ENCODE data around the gene OR8B12.

Gene OR8B12

GRCh38 chr11:124543145-124543544 lies 309 bp downstream of the OR8B12 start:
- no peak overlapping the region for H3K4me2 ChIP-seq (ENCODE audit: low read length)

GRCh38 chr11:124541204-124541603 lies 2.2 kb downstream of the OR8B12 start:
- Histone ChIP-seq H3K4me1 (ENCODE audit: insufficient read depth, low read length, severe bottlenecking) (no peaks in the 10 kb centered on the region), H3K9me2 (ENCODE audit: low read depth, low read length) (no peaks in the 10 kb centered on the region), H4K20me1 (ENCODE audit: insufficient read depth, low read length) (no peaks in the 10 kb centered on the region), H2AFZ (ENCODE audit: low read length) (no peak overlapping the region), H3F3A (ENCODE audit: insufficient read depth, low read length) (no peaks in the 10 kb centered on the region), H3K27ac (ENCODE audit: low read depth, low read length, poor library complexity, severe bottlenecking) (no peak overlapping the region), H3K9me3 (ENCODE audit: low read length) (no peaks in the 10 kb centered on the region), H3K27me3 (ENCODE audit: insufficient read depth, low read length) (no peaks in the 10 kb centered on the region), H3K4me2 (ENCODE audit: low read length) (no peak overlapping the region), H3K9ac (ENCODE audit: low read length) (no peak overlapping the region), H3K79me2 (ENCODE audit: insufficient read depth, low read length) (no peaks in the 10 kb centered on the region), H3K4me3 (ENCODE audit: low read depth, low read length, poor library complexity, severe bottlenecking) (no peak overlapping the region), H3K36me3 (ENCODE audit: insufficient read depth, low read length) (no peaks in the 10 kb centered on the region)
- TF ChIP-seq EZH2 (IDR thresholded peaks at IDR 0.05; ENCODE audit: borderline replicate concordance, low read length), result no peak
- TF ChIP-seq, protein P1, sequence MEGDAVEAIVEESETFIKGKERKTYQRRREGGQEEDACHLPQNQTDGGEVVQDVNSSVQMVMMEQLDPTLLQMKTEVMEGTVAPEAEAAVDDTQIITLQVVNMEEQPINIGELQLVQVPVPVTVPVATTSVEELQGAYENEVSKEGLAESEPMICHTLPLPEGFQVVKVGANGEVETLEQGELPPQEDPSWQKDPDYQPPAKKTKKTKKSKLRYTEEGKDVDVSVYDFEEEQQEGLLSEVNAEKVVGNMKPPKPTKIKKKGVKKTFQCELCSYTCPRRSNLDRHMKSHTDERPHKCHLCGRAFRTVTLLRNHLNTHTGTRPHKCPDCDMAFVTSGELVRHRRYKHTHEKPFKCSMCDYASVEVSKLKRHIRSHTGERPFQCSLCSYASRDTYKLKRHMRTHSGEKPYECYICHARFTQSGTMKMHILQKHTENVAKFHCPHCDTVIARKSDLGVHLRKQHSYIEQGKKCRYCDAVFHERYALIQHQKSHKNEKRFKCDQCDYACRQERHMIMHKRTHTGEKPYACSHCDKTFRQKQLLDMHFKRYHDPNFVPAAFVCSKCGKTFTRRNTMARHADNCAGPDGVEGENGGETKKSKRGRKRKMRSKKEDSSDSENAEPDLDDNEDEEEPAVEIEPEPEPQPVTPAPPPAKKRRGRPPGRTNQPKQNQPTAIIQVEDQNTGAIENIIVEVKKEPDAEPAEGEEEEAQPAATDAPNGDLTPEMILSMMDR (IDR thresholded peaks at IDR 0.05; ENCODE audit: low read length), result no peak

More at GRCh38 chr11:124543145-124543544, 309 bp downstream of the OR8B12 start:
- H3K27ac ChIP-seq (ENCODE audit: low read depth, low read length, poor library complexity, severe bottlenecking), result no peak overlapping the region
- no peaks in the 10 kb centered on the region for H3K27me3 ChIP-seq (ENCODE audit: insufficient read depth, low read length)
- no peaks in the 10 kb centered on the region for H4K20me1 ChIP-seq (ENCODE audit: insufficient read depth, low read length)
- H3K9ac ChIP-seq (ENCODE audit: low read length), result no peak overlapping the region
- no peak overlapping the region for H3K4me3 ChIP-seq (ENCODE audit: low read depth, low read length, poor library complexity, severe bottlenecking)
- no peaks in the 10 kb centered on the region for H3K4me1 ChIP-seq (ENCODE audit: insufficient read depth, low read length, severe bottlenecking)
- H2AFZ ChIP-seq (ENCODE audit: low read length), result no peak overlapping the region
- H3F3A ChIP-seq (ENCODE audit: insufficient read depth, low read length), result no peaks in the 10 kb centered on the region
- H3K36me3 ChIP-seq (ENCODE audit: insufficient read depth, low read length), result no peaks in the 10 kb centered on the region
- H3K9me2 ChIP-seq (ENCODE audit: low read depth, low read length), result no peaks in the 10 kb centered on the region
- no peak for TF ChIP-seq EZH2 (IDR thresholded peaks at IDR 0.05; ENCODE audit: borderline replicate concordance, low read length)
- TF ChIP-seq, protein P1 (IDR thresholded peaks at IDR 0.05; ENCODE audit: low read length), result no peak
- H3K9me3 ChIP-seq (ENCODE audit: low read length), result no peaks in the 10 kb centered on the region
- H3K79me2 ChIP-seq (ENCODE audit: insufficient read depth, low read length), result no peaks in the 10 kb centered on the region

- Histone ChIP-seq H3K9ac (ENCODE audit: low read length) (no peak overlapping the region), H3K36me3 (ENCODE audit: insufficient read depth, low read length) (no peaks in the 10 kb centered on the region), H3K27ac (ENCODE audit: low read depth, low read length, poor library complexity, severe bottlenecking) (no peak overlapping the region), H3K4me1 (ENCODE audit: insufficient read depth, low read length, severe bottlenecking) (no peaks in the 10 kb centered on the region), H3F3A (ENCODE audit: insufficient read depth, low read length) (no peaks in the 10 kb centered on the region), H3K9me2 (ENCODE audit: low read depth, low read length) (no peaks in the 10 kb centered on the region), H3K4me2 (ENCODE audit: low read length) (no peak overlapping the region), H3K27me3 (ENCODE audit: insufficient read depth, low read length) (no peaks in the 10 kb centered on the region), H3K79me2 (ENCODE audit: insufficient read depth, low read length) (no peaks in the 10 kb centered on the region), H3K9me3 (ENCODE audit: low read length) (no peaks in the 10 kb centered on the region), H2AFZ (ENCODE audit: low read length) (no peak overlapping the region), H3K4me3 (ENCODE audit: low read depth, low read length, poor library complexity, severe bottlenecking) (no peak overlapping the region), H4K20me1 (ENCODE audit: insufficient read depth, low read length) (no peaks in the 10 kb centered on the region)
- TF ChIP-seq, protein P1 (IDR thresholded peaks at IDR 0.05; ENCODE audit: low read length), result no peak
- TF ChIP-seq EZH2 (IDR thresholded peaks at IDR 0.05; ENCODE audit: borderline replicate concordance, low read length), result no peak
Measured at GRCh38 chr11:124538019-124538418, 5.4 kb downstream of the OR8B12 start.
